Measurements from ENCODE around the gene COTL1.
"Not testable (repeated sequence)": the region's sequence is repeated elsewhere in the genome, so short reads cannot be mapped to it uniquely, and the experiment has no call there.

COTL1 gene

GRCh38 chr16:84526794-84527531, 90.9 kb downstream of the COTL1 start:
- DNase-seq: no peak

- not testable (repeated sequence) for DNase-seq
Measured at GRCh38 chr16:84524941-84525581, 92.8 kb downstream of the COTL1 start.

- DNase-seq: no peak
Measured at GRCh38 chr16:84524346-84524920, 93.4 kb downstream of the COTL1 start.

- DNase-seq: peak; percentile 82
Measured at GRCh38 chr16:84521497-84521770, 96.4 kb downstream of the COTL1 start.

- DNase-seq: peak; percentile 92
Measured at GRCh38 chr16:84520725-84521496, 97.0 kb downstream of the COTL1 start.

- no peak for DNase-seq
Measured at GRCh38 chr16:84519855-84520254, 98.0 kb downstream of the COTL1 start.

GRCh38 chr16:84518804-84519341, 99.0 kb downstream of the COTL1 start:
- DNase-seq: peak; percentile 83

- not testable (repeated sequence) for DNase-seq
Measured at GRCh38 chr16:84518220-84518619, 99.7 kb downstream of the COTL1 start.

GRCh38 chr16:84517366-84517765, 100.5 kb downstream of the COTL1 start:
- no peak for DNase-seq
